Liver (tissue), 3 donors: ENCODE results near the gene GNG8.

Experiments
- CTCF ChIP-seq: fragments of 150-350 bp; IDR thresholded peaks from 2 replicates; pipeline ENCODE4 v1.5.1; 2017; ENCODE audit warnings: improper control_type of control experiment, low read depth, low read length; ENCODE audit not compliant: missing input control
- GABPA ChIP-seq, 2 donors: IDR thresholded peaks in 1 of 2; conservative IDR thresholded peaks in 1 of 2; 2 replicates each; pipeline ENCODE4 v1.6.1; 2016; ENCODE audit warnings: antibody characterized with exemption in 2 of 2, mild to moderate bottlenecking in 1 of 2, moderate library complexity in 1 of 2
- donor health status: healthy.
- donor health status: healthy.

GRCh38 chr19:46674416-46675178 lies 38.6 kb upstream of the GNG8 start:
- no peak for TF ChIP-seq GABPA (IDR thresholded peaks at IDR 0.05 in 1 of 2, conservative IDR thresholded peaks at IDR 0.05 in 1 of 2)
- no peak for TF ChIP-seq CTCF
